GM21737 (cell line): ENCODE results near the gene GPATCH11.

ENCODE experiments used
- ATAC-seq: cut with Tn5 transposase; IDR thresholded peaks from one replicate; pipeline ENCODE4 v1.9.1; 2021; ENCODE audit warnings: mild to moderate bottlenecking, moderate library complexity; ENCODE audit not compliant: unreplicated experiment

Gene GPATCH11

GRCh38 chr2:37083873-37084794 is at the start of gene GPATCH11, which contains the start of gene HEATR5B:
GPATCH11 (plus strand) TSS chr2:37084518; CDS start chr2:37088382, 3,864 bp downstream.
HEATR5B (minus strand) TSS chr2:37084372; CDS start chr2:37083414, 958 bp downstream.
- peak; percentile 80 for ATAC-seq

- no peak for ATAC-seq
These were observed 46.5 kb upstream of the GPATCH11 start for GRCh38 chr2:37037771-37038170.

GRCh38 chr2:37039580-37039979 is 44.7 kb upstream of the GPATCH11 start:
- ATAC-seq: no peak

- ATAC-seq: no peak
These were observed 31.6 kb upstream of the GPATCH11 start for GRCh38 chr2:37052600-37053332.

- ATAC-seq: no peak
These were observed 24.5 kb upstream of the GPATCH11 start for GRCh38 chr2:37059841-37060240.

- ATAC-seq: no peak
These were observed 23.9 kb upstream of the GPATCH11 start for GRCh38 chr2:37060446-37060845.

GRCh38 chr2:37061013-37061711 is 23.2 kb upstream of the GPATCH11 start:
- ATAC-seq: no peak

GRCh38 chr2:37061776-37062175 is 22.5 kb upstream of the GPATCH11 start:
- no peak for ATAC-seq

GRCh38 chr2:37068686-37069085 is 15.6 kb upstream of the GPATCH11 start:
- no peak for ATAC-seq

GRCh38 chr2:37070931-37071330 is 13.4 kb upstream of the GPATCH11 start:
- ATAC-seq: no peak

- no peak for ATAC-seq
These were observed 4.1 kb upstream of the GPATCH11 start for GRCh38 chr2:37080266-37080665.

- no peak for ATAC-seq
These were observed 3.6 kb upstream of the GPATCH11 start for GRCh38 chr2:37080689-37081088.

GRCh38 chr2:37084797-37085196 is 479 bp downstream of the GPATCH11 start:
- no peak for ATAC-seq

GRCh38 chr2:37085731-37086147 is 1.4 kb downstream of the GPATCH11 start:
- ATAC-seq: no peak

- peak; percentile 87 for ATAC-seq
These were observed 5.7 kb downstream of the GPATCH11 start for GRCh38 chr2:37090019-37090477.

GRCh38 chr2:37091873-37092272 is 7.6 kb downstream of the GPATCH11 start:
- ATAC-seq: peak; percentile 55

GRCh38 chr2:37096568-37096967 is 12.2 kb downstream of the GPATCH11 start:
- no peak for ATAC-seq

GRCh38 chr2:37098416-37099118 is 14.2 kb downstream of the GPATCH11 start:
- ATAC-seq: no peak

GRCh38 chr2:37100054-37100453 is 15.7 kb downstream of the GPATCH11 start:
- no peak for ATAC-seq

- ATAC-seq: no peak
These were observed 18.3 kb downstream of the GPATCH11 start for GRCh38 chr2:37102588-37102987.
